A673 (cell line): Measurements from ENCODE around the gene CNOT3. TPM values are rescaled to one million over a fixed set of nuclear protein-coding genes. Genes with fewer than 3 reads are reported as not detected.

Experiments used
- BruUV-seq: library from RNA; stranded (reverse); fragments of 400-500 nt; replicated peaks from 2 replicates; lab custom pipeline; 2021; lab: Mats Ljungman, UMichigan
- CTCF ChIA-PET: fragments of 300-600 bp; sonication (Branson Sonifier 250); formaldehyde crosslinking; loops from one replicate; lab custom pipeline; 2022; ENCODE audit warnings: antibody characterized with exemption; lab: Charles Lee
- POLR2A ChIA-PET: fragments of 300-600 bp; sonication (Branson Sonifier 250); formaldehyde crosslinking; loops from one replicate; lab custom pipeline; 2022; ENCODE audit warnings: antibody characterized with exemption; ENCODE audit not compliant: low non-redundant PET; lab: Charles Lee
- DNase-seq: peaks from one replicate; pipeline ENCODE4 v3.0.0-alpha.2; 2015; ENCODE audit warnings: low spot score
- H3K27ac ChIP-seq: fragments of 200-600 bp; sonication (generic); 2 replicates; pipeline ENCODE4 v1.5.1; 2016; ENCODE audit warnings: mixed run types, low read depth, mild to moderate bottlenecking, mixed read lengths, antibody characterized with exemption, low read length; ENCODE audit not compliant: poor library complexity, severe bottlenecking
- H3K27me3 ChIP-seq: fragments of 200-600 bp; sonication (generic); replicated peaks from 2 replicates; pipeline ENCODE4 v1.6.1; 2017; ENCODE audit warnings: mixed run types, low read depth, mild to moderate bottlenecking, mixed read lengths, antibody characterized with exemption, low read length; ENCODE audit not compliant: insufficient read depth, poor library complexity
- H3K36me3 ChIP-seq: fragments of 200-600 bp; sonication (generic); 2 replicates; pipeline ENCODE4 v1.6.1; 2016; ENCODE audit warnings: mixed run types, mild to moderate bottlenecking, mixed read lengths, antibody characterized with exemption, low read length; ENCODE audit not compliant: insufficient read depth, poor library complexity, severe bottlenecking
- H3K4me1 ChIP-seq: fragments of 200-600 bp; sonication (generic); 2 replicates; pipeline ENCODE4 v1.6.1; 2017; ENCODE audit warnings: mixed run types, mild to moderate bottlenecking, mixed read lengths, antibody characterized with exemption, low read length; ENCODE audit not compliant: insufficient read depth, poor library complexity, severe bottlenecking
- H3K4me3 ChIP-seq: fragments of 200-600 bp; sonication (generic); 2 replicates; pipeline ENCODE4 v1.5.1; 2016; ENCODE audit warnings: low read depth, mixed run types, mild to moderate bottlenecking, mixed read lengths, low read length; ENCODE audit not compliant: poor library complexity, severe bottlenecking
- H3K9me3 ChIP-seq: fragments of 200-600 bp; sonication (generic); 2 replicates; pipeline ENCODE4 v1.6.1; 2016; ENCODE audit warnings: mixed run types, low read depth, mild to moderate bottlenecking, mixed read lengths, antibody characterized with exemption, low read length; ENCODE audit not compliant: poor library complexity, severe bottlenecking
- EZH2 ChIP-seq: fragments of 200-600 bp; sonication (generic); IDR thresholded peaks from 2 replicates; pipeline ENCODE4 v1.6.1; 2017; ENCODE audit warnings: borderline replicate concordance, low read depth, mild to moderate bottlenecking, mixed read lengths, antibody characterized with exemption, low read length; ENCODE audit not compliant: poor library complexity, severe bottlenecking
- intact Hi-C: fragments of 100-400 bp; cut with micrococcal nuclease; formaldehyde crosslinking; loops from one replicate; pipeline ENCODE4 v1.10.0; 2022; ENCODE audit not compliant: unreplicated experiment
- total RNA-seq: library from RNA; stranded (reverse); gene quantifications from 2 replicates; pipeline ENCODE4 v1.2.3, GENCODE V29; 2021
- TF ChIP-seq, protein P1 (sequence below): fragments of 300-800, 200-600 bp; sonication (generic); conservative IDR thresholded peaks from 2 replicates; pipeline ENCODE4 v1.5.1; 2017; ENCODE audit warnings: low read depth, mild to moderate bottlenecking, antibody characterized with exemption, low read length, moderate library complexity, mixed read lengths

CNOT3 gene
- total RNA-seq, 1 experiment from 2014 or later, result 102 TPM

DNA sequence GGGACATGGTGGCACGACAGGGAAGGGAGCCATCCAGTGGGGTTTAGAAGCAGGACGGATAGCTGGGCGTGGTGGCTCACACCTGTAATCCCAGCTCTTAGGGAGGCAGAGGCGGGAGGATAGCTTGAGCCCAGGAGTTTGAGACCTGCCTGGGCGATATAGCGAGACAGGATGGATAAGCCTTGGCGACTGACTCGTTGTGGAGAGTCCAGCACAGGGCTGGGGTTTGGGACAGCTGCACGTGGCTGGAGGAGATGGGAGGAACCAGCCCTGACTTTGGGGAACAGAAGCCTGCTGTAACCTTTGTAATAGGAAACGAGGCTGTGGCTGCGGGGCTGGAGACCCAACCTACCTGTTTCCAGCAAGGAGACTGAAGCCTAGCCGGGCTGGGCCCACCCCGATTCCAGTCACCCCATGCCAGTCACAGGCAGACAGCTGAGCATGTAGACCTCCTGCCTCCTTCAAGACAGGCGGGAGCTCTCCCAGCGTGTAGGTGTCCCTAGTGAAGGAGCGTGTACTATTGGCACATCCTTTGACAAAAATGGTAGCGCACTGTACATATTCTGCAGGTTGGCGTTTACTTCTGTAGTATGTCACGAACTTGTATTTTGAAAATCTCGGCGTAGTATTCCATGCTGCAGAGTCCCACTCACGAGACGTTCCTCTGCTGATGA, 13.9 kb downstream of the CNOT3 start:
- H3K27ac ChIP-seq, result no peak overlapping the region
- H3K36me3 ChIP-seq, result peaks cover 94% of the 10 kb centered on the region
- ChIA-PET CTCF (no interaction called here), POLR2A (no interaction called here)
- H3K4me3 ChIP-seq, result no peak overlapping the region
- intact Hi-C loops, result no loop called here
- H3K27me3 ChIP-seq, result no peaks in the 10 kb centered on the region
- no TSS peak for BruUV-seq
- no peaks in the 10 kb centered on the region for H3K9me3 ChIP-seq
- H3K4me1 ChIP-seq, result no peaks in the 10 kb centered on the region
- TF ChIP-seq EZH2, result no peak
- TF ChIP-seq, protein P1, sequence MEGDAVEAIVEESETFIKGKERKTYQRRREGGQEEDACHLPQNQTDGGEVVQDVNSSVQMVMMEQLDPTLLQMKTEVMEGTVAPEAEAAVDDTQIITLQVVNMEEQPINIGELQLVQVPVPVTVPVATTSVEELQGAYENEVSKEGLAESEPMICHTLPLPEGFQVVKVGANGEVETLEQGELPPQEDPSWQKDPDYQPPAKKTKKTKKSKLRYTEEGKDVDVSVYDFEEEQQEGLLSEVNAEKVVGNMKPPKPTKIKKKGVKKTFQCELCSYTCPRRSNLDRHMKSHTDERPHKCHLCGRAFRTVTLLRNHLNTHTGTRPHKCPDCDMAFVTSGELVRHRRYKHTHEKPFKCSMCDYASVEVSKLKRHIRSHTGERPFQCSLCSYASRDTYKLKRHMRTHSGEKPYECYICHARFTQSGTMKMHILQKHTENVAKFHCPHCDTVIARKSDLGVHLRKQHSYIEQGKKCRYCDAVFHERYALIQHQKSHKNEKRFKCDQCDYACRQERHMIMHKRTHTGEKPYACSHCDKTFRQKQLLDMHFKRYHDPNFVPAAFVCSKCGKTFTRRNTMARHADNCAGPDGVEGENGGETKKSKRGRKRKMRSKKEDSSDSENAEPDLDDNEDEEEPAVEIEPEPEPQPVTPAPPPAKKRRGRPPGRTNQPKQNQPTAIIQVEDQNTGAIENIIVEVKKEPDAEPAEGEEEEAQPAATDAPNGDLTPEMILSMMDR, result no peak
- DNase-seq, result no peak

GRCh38 chr19:54152267-54152666, 14.7 kb downstream of the CNOT3 start:
- BruUV-seq, result no TSS peak
- H3K36me3 ChIP-seq, result peaks cover 94% of the 10 kb centered on the region
- POLR2A ChIA-PET, result no interaction called here

GRCh38 chr19:54152878-54153524, 15.4 kb downstream of the CNOT3 start:
- H3K36me3 ChIP-seq, result peaks cover 93% of the 10 kb centered on the region
- no TSS peak for BruUV-seq
- DNase-seq, result no peak
- no peak overlapping the region for H3K27ac ChIP-seq
- ChIA-PET POLR2A (no interaction called here), CTCF (no interaction called here)
- H3K4me3 ChIP-seq, result no peak overlapping the region
- H3K27me3 ChIP-seq, result no peaks in the 10 kb centered on the region
- H3K4me1 ChIP-seq, result no peaks in the 10 kb centered on the region
- TF ChIP-seq, protein P1, result no peak
- TF ChIP-seq EZH2, result no peak
- intact Hi-C loops, result no loop called here
- no peaks in the 10 kb centered on the region for H3K9me3 ChIP-seq

More at GRCh38 chr19:54152267-54152666, 14.7 kb downstream of the CNOT3 start:
- intact Hi-C loops, result no loop called here
- Histone ChIP-seq H3K27me3 (no peaks in the 10 kb centered on the region), H3K4me3 (no peak overlapping the region), H3K9me3 (no peaks in the 10 kb centered on the region), H3K4me1 (no peaks in the 10 kb centered on the region), H3K27ac (no peak overlapping the region)
- TF ChIP-seq EZH2, result no peak
- TF ChIP-seq, protein P1, result no peak
- CTCF ChIA-PET, result no interaction called here
- no peak for DNase-seq
